Ascending aorta (tissue), 2 donors: Measurements from ENCODE around the gene ZNF783. TPM values are rescaled to one million over a fixed set of nuclear protein-coding genes. Genes with fewer than 3 reads are reported as not detected.
"Not testable (repeated sequence)": the region's sequence is repeated elsewhere in the genome, so short reads cannot be mapped to it uniquely, and the experiment has no call there.

ENCODE experiments used
- DNase-seq, 2 donors: peaks; one replicate each; pipeline ENCODE4 v3.0.0-alpha.2; 2019; ENCODE audit warnings: low spot score in 2 of 2
- H3K27ac ChIP-seq, 2 donors: fragments of 200-600 bp; sonication (generic); one replicate each; pipeline ENCODE4 v1.5.1; 2016 to 2017; ENCODE audit warnings: mild to moderate bottlenecking in 1 of 2
- H3K27me3 ChIP-seq: fragments of 200-600 bp; sonication (generic); one replicate; pipeline ENCODE4 v1.5.1; 2017
- H3K36me3 ChIP-seq, 2 donors: fragments of 200-600 bp; sonication (generic); one replicate each; pipeline ENCODE4 v1.5.1; 2016
- H3K4me1 ChIP-seq, 2 donors: fragments of 200-600 bp; sonication (generic); one replicate each; pipeline ENCODE4 v1.5.1; 2016 to 2017; ENCODE audit warnings: mild to moderate bottlenecking in 1 of 2
- H3K4me3 ChIP-seq, 2 donors: fragments of 200-600 bp; sonication (generic); one replicate each; pipeline ENCODE4 v1.5.1; 2016 to 2017; ENCODE audit warnings: mild to moderate bottlenecking in 1 of 2
- H3K9me3 ChIP-seq, 2 donors: fragments of 200-600 bp; sonication (generic); one replicate each; pipeline ENCODE4 v1.5.1; 2016
- intact Hi-C: fragments of 100-400 bp; cut with DNase I; formaldehyde crosslinking; loops from one replicate; pipeline ENCODE4 v1.15.1; 2023
- total RNA-seq: library from RNA; depleted of rRNA; stranded (reverse); fragments of >200 nt; gene quantifications from one replicate; pipeline ENCODE4 v1.1.0, GENCODE V29; 2016
- TF ChIP-seq, protein P1 (sequence below), 3 experiments: fragments of 200-600 bp in 2 of 3; fragments of 450-650 bp in 1 of 3; sonication (generic) in 2 of 3; IDR thresholded peaks; one replicate each; pipeline ENCODE4 v1.5.1; 2016 to 2019; ENCODE audit warnings: antibody characterized with exemption in 3 of 3, mild to moderate bottlenecking in 1 of 3, moderate library complexity in 1 of 3

Gene ZNF783
- total RNA-seq, 1 donor from 2014 or later = 25.7 TPM

DNA sequence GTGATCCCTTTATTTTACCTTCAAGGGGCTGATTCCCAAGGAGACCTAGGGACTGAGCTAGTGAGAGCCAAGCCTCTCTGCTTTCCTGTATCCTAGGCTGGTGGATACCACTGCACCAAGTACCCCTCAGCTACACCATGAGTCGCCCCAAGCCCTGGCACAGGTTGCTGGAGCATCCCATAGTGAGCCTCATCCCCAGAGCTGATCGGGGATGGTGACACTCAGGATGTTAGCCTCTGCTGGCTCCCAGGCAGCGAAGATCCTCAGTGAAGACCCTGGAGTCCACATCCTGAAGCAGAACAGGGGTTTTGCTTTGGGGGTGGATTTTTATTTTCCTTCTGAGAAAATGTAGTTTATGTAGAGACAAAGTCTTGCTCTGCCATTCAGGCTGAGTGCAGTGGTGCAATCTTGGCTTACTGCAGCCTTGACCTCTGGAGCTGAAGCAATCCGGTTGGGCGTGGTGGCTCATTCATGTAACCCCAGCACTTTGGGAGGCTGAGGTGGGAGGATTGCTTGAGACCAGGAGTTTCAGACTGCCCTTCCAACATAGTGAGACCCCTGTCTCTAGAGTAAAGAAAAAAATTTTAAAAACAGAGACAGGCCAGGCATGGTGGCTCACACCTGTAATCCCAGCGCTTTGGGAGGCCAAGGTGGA is 35.0 kb upstream of the ZNF783 start:
- H3K4me1 ChIP-seq = no peaks in the 10 kb centered on the region
- DNase-seq = no peak
- no peaks in the 10 kb centered on the region for H3K9me3 ChIP-seq
- H3K27me3 ChIP-seq = no peaks in the 10 kb centered on the region
- TF ChIP-seq, protein P1, sequence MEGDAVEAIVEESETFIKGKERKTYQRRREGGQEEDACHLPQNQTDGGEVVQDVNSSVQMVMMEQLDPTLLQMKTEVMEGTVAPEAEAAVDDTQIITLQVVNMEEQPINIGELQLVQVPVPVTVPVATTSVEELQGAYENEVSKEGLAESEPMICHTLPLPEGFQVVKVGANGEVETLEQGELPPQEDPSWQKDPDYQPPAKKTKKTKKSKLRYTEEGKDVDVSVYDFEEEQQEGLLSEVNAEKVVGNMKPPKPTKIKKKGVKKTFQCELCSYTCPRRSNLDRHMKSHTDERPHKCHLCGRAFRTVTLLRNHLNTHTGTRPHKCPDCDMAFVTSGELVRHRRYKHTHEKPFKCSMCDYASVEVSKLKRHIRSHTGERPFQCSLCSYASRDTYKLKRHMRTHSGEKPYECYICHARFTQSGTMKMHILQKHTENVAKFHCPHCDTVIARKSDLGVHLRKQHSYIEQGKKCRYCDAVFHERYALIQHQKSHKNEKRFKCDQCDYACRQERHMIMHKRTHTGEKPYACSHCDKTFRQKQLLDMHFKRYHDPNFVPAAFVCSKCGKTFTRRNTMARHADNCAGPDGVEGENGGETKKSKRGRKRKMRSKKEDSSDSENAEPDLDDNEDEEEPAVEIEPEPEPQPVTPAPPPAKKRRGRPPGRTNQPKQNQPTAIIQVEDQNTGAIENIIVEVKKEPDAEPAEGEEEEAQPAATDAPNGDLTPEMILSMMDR (IDR thresholded peaks at IDR 0.05) = no peak
- H3K36me3 ChIP-seq = peaks cover 19 to 34% of the 10 kb centered on the region in 2 donors
- H3K4me3 ChIP-seq = no peak overlapping the region
- no peak overlapping the region for H3K27ac ChIP-seq
- intact Hi-C loops = no loop called here

DNA sequence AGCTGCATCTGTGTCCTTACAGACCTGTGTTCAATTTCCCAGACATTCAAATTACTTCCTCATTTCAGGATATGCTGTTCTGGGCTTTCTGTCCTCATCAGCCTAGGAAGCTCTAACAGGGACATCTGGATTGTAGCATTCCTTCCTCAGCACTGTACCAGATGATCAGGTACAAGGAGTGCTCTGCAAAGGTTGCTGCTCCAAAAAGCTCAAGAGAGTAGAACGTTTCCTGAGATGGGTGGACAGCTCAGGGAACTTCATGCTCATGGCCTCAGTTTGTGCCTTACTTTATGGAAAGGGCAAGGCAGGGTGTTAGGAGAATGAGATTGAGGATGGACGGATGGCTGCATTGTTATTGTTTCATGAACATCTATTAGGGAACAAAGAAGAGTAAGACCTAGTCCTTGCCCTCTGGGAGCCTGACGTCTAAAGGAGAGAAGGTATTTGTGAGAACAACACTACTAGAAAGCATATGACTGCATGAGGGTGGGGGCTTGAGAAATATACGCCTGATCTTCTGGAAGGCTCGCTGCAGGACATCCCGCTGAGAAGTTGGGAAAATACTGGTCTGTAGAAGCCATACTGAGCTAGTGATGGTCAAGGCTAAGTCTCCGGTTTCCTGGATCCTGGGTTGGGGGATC is 33.0 kb upstream of the ZNF783 start:
- intact Hi-C loops = no loop called here
- Histone ChIP-seq H3K27me3 (no peaks in the 10 kb centered on the region), H3K9me3 (no peaks in the 10 kb centered on the region), H3K27ac (no peak overlapping the region), H3K4me1 (no peaks in the 10 kb centered on the region), H3K4me3 (no peak overlapping the region), H3K36me3 (peaks cover 13 to 17% of the 10 kb centered on the region in 2 donors)
- no peak for DNase-seq
- TF ChIP-seq, protein P1 (IDR thresholded peaks at IDR 0.05) = no peak

DNA sequence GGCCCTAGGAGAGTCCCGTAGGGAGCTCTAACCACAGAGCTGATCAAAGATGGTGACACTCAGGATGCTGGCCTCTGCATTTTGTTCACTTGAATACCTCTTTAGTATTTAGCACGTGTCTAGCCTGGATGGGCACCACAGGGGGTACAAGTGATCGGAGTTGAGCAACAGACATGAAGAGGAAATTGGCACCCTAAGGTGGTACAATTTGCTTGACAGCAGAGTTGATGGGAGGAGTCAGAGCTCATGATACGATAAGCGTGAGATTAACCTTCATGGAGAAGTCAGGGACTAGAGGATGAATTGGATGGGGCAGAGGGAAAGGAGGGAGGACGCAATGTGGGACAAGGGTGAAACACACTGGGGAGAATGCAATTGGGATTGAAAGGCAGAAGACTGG is 32.5 kb upstream of the ZNF783 start:
- Histone ChIP-seq H3K9me3 (no peaks in the 10 kb centered on the region), H3K4me3 (no peak overlapping the region), H3K4me1 (no peaks in the 10 kb centered on the region), H3K27ac (no peak overlapping the region), H3K36me3 (peaks cover 8 to 13% of the 10 kb centered on the region in 2 donors), H3K27me3 (no peaks in the 10 kb centered on the region)
- TF ChIP-seq, protein P1 (IDR thresholded peaks at IDR 0.05) = no peak
- no peak for DNase-seq
- intact Hi-C loops = no loop called here

DNA sequence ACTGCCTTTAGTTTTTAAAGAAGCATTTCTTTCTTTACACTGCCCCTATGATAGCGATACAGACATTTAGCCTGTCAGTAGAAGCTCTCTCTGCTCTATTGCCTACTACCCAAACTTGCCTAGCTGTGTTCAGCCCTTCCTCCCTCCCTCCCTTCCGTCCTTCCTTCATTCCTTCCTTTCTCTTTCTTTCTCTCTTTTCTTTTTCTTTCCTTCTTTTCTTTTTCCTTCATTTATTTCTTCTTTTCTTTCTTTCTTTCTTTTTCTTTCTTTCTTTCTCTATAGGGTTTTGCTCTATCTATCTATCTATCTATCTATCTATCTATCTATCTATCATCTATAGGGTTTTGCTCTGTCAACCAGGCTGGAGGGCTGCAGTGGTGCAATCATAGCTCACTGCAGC is 29.6 kb upstream of the ZNF783 start:
- no peaks in the 10 kb centered on the region for H3K36me3 ChIP-seq
- no peaks in the 10 kb centered on the region for H3K27me3 ChIP-seq
- no peak for DNase-seq
- TF ChIP-seq, protein P1 (IDR thresholded peaks at IDR 0.05) = no peak
- H3K27ac ChIP-seq = no peak overlapping the region
- H3K4me3 ChIP-seq = no peak overlapping the region
- H3K4me1 ChIP-seq = no peaks in the 10 kb centered on the region
- intact Hi-C loops = loop anchor here (10.0 kb wide), 1 partner anchor 262 kb away; the partner anchor contains the start of gene ZNF746
- no peaks in the 10 kb centered on the region for H3K9me3 ChIP-seq

DNA sequence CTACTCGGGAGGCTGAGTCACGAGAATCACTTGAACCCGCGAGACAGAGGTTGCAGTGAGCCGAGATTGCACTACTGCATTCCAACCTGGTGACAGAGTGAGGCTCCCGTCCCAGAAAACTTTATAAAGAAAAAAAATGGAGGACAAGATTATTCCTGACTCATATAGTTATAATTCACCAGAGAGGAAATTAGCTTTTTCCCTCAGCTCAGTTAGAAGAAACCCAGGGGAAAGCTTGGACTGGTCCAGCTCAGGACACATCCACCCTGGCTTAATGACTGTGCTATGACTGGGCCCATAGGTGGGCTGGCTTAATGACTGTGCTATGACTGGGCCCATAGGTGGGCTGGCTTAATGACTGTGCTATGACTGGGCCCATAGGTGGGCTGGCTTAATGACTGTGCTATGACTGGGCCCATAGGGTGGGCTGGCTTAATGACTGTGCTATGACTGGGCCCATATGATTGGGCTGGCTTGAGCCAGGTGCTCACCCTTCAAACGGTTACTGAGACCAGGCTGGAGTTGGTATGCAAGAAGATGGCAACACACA is 28.3 kb upstream of the ZNF783 start:
- H3K27ac ChIP-seq, H3K4me3 ChIP-seq, H3K36me3 ChIP-seq, H3K9me3 ChIP-seq, H3K27me3 ChIP-seq, H3K4me1 ChIP-seq, DNase-seq: not testable (repeated sequence)
- intact Hi-C loops = loop anchor here (10.0 kb wide), 1 partner anchor 261 kb away; the partner anchor contains the start of gene ZNF746

DNA sequence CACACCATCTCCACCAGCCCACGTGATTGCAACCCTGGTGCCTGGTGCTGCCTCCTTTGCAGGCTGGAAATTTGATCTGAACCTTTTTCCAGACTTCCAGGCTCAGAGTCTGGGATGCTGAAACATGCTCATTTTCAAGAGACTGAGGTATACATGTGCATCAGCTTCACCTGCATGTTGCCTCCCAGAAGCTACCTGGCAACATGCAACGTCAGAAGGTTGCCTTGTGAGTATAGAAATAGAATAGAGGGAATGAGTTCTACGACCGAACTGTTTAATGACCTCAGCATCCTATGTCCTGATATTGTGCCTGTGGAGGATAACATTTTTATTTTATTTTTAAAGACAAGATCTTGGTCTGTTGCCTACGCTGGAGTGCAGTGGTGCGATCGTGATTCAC is 24.5 kb upstream of the ZNF783 start:
- Histone ChIP-seq H3K4me1 (peaks cover 6 to 12% of the 10 kb centered on the region in 2 donors), H3K4me3 (no peak overlapping the region), H3K27ac (no peak overlapping the region), H3K9me3 (no peaks in the 10 kb centered on the region), H3K36me3 (no peaks in the 10 kb centered on the region), H3K27me3 (no peaks in the 10 kb centered on the region)
- TF ChIP-seq, protein P1 (IDR thresholded peaks at IDR 0.05) = no peak
- intact Hi-C loops = loop anchor here (10.0 kb wide), 1 partner anchor 257 kb away; the partner anchor contains the start of gene ZNF746
- DNase-seq = no peak
